HEK293 (cell line): ENCODE data around the gene GPER1.

Experiments
- CTCF ChIA-PET: fragments of 350-600 bp; formaldehyde crosslinking; extraction: SDS; loops from one replicate; lab custom pipeline; 2021; ENCODE audit warnings: antibody characterized with exemption; lab: Yijun Ruan, JAX
- POLR2A ChIA-PET: fragments of 300-600 bp; formaldehyde crosslinking; extraction: SDS; loops from one replicate; lab custom pipeline; 2020; ENCODE audit warnings: antibody characterized with exemption, inconsistent platforms; lab: Yijun Ruan, JAX
- H3K27ac ChIP-seq: fragments of 200-500 bp; sonication (Bioruptor generic); 2 replicates; pipeline ENCODE4 v1.5.1; 2014; ENCODE audit warnings: low read depth, low read length, control low read depth, inconsistent platforms; ENCODE audit errors: extremely low read depth
- H3K36me3 ChIP-seq, 2 experiments: fragments of 200-500 bp in 1 of 2; sonication (Bioruptor generic) in 1 of 2; 1 replicate in 1 of 2; 2 replicates in 1 of 2; pipeline ENCODE4 v1.5.1; 2014 to 2017; ENCODE audit warnings: inconsistent platforms in 2 of 2, low read length in 2 of 2; ENCODE audit not compliant: control insufficient read depth in 2 of 2, insufficient read depth in 1 of 2
- H3K4me1 ChIP-seq: fragments of 200-500 bp; sonication (Bioruptor generic); 2 replicates; pipeline ENCODE4 v1.5.1; 2014; ENCODE audit warnings: mild to moderate bottlenecking, low read length, inconsistent platforms; ENCODE audit not compliant: control insufficient read depth, insufficient read depth
- H3K4me3 ChIP-seq: 2 replicates; pipeline ENCODE4 v1.5.1; 2011; ENCODE audit warnings: low read depth, mild to moderate bottlenecking, control low read depth, low read length, moderate library complexity
- H3K9me3 ChIP-seq: fragments of 200-500 bp; sonication (Bioruptor generic); 2 replicates; pipeline ENCODE4 v1.5.1; 2014; ENCODE audit warnings: low read depth, low read length, inconsistent platforms; ENCODE audit not compliant: control insufficient read depth, insufficient read depth
- INSM2 ChIP-seq: fragments of 450-650 bp; formaldehyde crosslinking; IDR thresholded peaks from 2 replicates; pipeline ENCODE4 v1.5.1; 2016; ENCODE audit warnings: missing biosample characterization, missing genetic modification characterization
- KLF10 ChIP-seq: fragments of 450-650 bp; IDR thresholded peaks from 2 replicates; pipeline ENCODE4 v1.5.1; 2018; ENCODE audit warnings: missing biosample characterization, mild to moderate bottlenecking, missing genetic modification characterization
- KLF16 ChIP-seq: fragments of 450-650 bp; formaldehyde crosslinking; IDR thresholded peaks from 2 replicates; pipeline ENCODE4 v1.5.1; 2017; ENCODE audit warnings: missing biosample characterization, missing genetic modification characterization
- MEIS1 ChIP-seq: sonication (generic); formaldehyde crosslinking; IDR thresholded peaks from 2 replicates; pipeline ENCODE4 v1.8.1; 2022; ENCODE audit warnings: missing genetic modification reagents, mild to moderate bottlenecking, borderline replicate concordance
- MYNN ChIP-seq: fragments of 450-650 bp; formaldehyde crosslinking; IDR thresholded peaks from 2 replicates; pipeline ENCODE4 v1.5.1; 2016; ENCODE audit warnings: missing biosample characterization, missing genetic modification characterization, borderline replicate concordance
- SALL2 ChIP-seq: fragments of 450-650 bp; formaldehyde crosslinking; IDR thresholded peaks from 2 replicates; pipeline ENCODE4 v1.5.0; 2017; ENCODE audit warnings: missing biosample characterization, mild to moderate bottlenecking, missing genetic modification characterization, borderline replicate concordance
- SP7 ChIP-seq: fragments of 450-650 bp; formaldehyde crosslinking; IDR thresholded peaks from 2 replicates; pipeline ENCODE4 v1.5.1; 2016; ENCODE audit warnings: missing biosample characterization, missing genetic modification characterization
- ZFP37 ChIP-seq: fragments of 450-650 bp; formaldehyde crosslinking; IDR thresholded peaks from 2 replicates; pipeline ENCODE4 v1.5.1; 2016; ENCODE audit warnings: missing biosample characterization, missing genetic modification characterization
- ZNF10 ChIP-seq: fragments of 450-650 bp; formaldehyde crosslinking; IDR thresholded peaks from 2 replicates; pipeline ENCODE4 v1.5.1; 2017; ENCODE audit warnings: missing biosample characterization, missing genetic modification characterization
- ZNF157 ChIP-seq: fragments of 450-650 bp; formaldehyde crosslinking; IDR thresholded peaks from 2 replicates; pipeline ENCODE4 v1.5.1; 2016; ENCODE audit warnings: missing biosample characterization, missing genetic modification characterization
- ZNF169 ChIP-seq: fragments of 450-650 bp; formaldehyde crosslinking; IDR thresholded peaks from 2 replicates; pipeline ENCODE4 v1.5.1; 2016; ENCODE audit warnings: missing biosample characterization, missing genetic modification characterization
- ZNF510 ChIP-seq: fragments of 450-650 bp; formaldehyde crosslinking; IDR thresholded peaks from 2 replicates; pipeline ENCODE4 v1.5.1; 2018; ENCODE audit warnings: mild to moderate bottlenecking, missing genetic modification characterization, missing biosample characterization; ENCODE audit not compliant: insufficient replicate concordance
- ZNF548 ChIP-seq: fragments of 450-650 bp; formaldehyde crosslinking; IDR thresholded peaks from 2 replicates; pipeline ENCODE4 v1.5.1; 2016; ENCODE audit warnings: missing biosample characterization, missing genetic modification characterization
- ZNF558 ChIP-seq: fragments of 450-650 bp; formaldehyde crosslinking; IDR thresholded peaks from 2 replicates; pipeline ENCODE4 v1.5.1; 2016; ENCODE audit warnings: missing biosample characterization, missing genetic modification characterization
- ZNF792 ChIP-seq: fragments of 450-650 bp; formaldehyde crosslinking; IDR thresholded peaks from 2 replicates; pipeline ENCODE4 v1.5.1; 2016; ENCODE audit warnings: missing biosample characterization, missing genetic modification characterization
- TF ChIP-seq, protein P1 (sequence below): fragments of 450-650 bp; formaldehyde crosslinking; IDR thresholded peaks from 2 replicates; pipeline ENCODE4 v1.5.1; 2016; ENCODE audit warnings: missing biosample characterization, missing genetic modification characterization
- TF ChIP-seq, protein P2 (sequence below): fragments of 450-650 bp; formaldehyde crosslinking; IDR thresholded peaks from 2 replicates; pipeline ENCODE4 v1.5.1; 2017; ENCODE audit warnings: missing biosample characterization, missing genetic modification characterization
- TF ChIP-seq, protein P3 (sequence below): fragments of 450-650 bp; formaldehyde crosslinking; IDR thresholded peaks from 2 replicates; pipeline ENCODE4 v1.5.1; 2017; ENCODE audit warnings: missing biosample characterization, mild to moderate bottlenecking, missing genetic modification characterization, moderate library complexity
- TF ChIP-seq, protein P4 (sequence below): fragments of 450-650 bp; formaldehyde crosslinking; IDR thresholded peaks from 2 replicates; pipeline ENCODE4 v1.5.1; 2016; ENCODE audit warnings: missing biosample characterization, missing genetic modification characterization

Gene GPER1

GRCh38 chr7:1140476-1141104 is 52.7 kb downstream of the GPER1 start:
- no peaks in the 10 kb centered on the region for H3K36me3 ChIP-seq
- no peak for TF ChIP-seq INSM2
- TF ChIP-seq ZNF169 (tag by site-specific recombination), result no peak
- TF ChIP-seq, protein P1, sequence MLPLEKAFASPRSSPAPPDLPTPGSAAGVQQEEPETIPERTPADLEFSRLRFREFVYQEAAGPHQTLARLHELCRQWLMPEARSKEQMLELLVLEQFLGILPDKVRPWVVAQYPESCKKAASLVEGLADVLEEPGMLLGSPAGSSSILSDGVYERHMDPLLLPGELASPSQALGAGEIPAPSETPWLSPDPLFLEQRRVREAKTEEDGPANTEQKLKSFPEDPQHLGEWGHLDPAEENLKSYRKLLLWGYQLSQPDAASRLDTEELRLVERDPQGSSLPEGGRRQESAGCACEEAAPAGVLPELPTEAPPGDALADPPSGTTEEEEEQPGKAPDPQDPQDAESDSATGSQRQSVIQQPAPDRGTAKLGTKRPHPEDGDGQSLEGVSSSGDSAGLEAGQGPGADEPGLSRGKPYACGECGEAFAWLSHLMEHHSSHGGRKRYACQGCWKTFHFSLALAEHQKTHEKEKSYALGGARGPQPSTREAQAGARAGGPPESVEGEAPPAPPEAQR (tag by site-specific recombination), result no peak
- no peak for TF ChIP-seq KLF10
- no peak for TF ChIP-seq ZNF157
- TF ChIP-seq, all 188 proteins: peak for 0
- Histone ChIP-seq H3K4me3 (no peak overlapping the region), H3K4me1 (no peaks in the 10 kb centered on the region; the same call in 1 of the 2 replicates), H3K27ac (no peak overlapping the region), H3K9me3 (no peaks in the 10 kb centered on the region)
- ChIA-PET CTCF (interaction anchor here (0.6 kb wide), 1 partner anchor 97 kb away, joined by 4 read pairs; no protein-coding TSS in a partner anchor), POLR2A (interaction anchor here (1.0 kb wide), 1 partner anchor 20 kb away, joined by 9 read pairs; the partner anchor contains the start of gene ZFAND2A)

- H3K27ac ChIP-seq, result no peak overlapping the region
- TF ChIP-seq, protein P2, sequence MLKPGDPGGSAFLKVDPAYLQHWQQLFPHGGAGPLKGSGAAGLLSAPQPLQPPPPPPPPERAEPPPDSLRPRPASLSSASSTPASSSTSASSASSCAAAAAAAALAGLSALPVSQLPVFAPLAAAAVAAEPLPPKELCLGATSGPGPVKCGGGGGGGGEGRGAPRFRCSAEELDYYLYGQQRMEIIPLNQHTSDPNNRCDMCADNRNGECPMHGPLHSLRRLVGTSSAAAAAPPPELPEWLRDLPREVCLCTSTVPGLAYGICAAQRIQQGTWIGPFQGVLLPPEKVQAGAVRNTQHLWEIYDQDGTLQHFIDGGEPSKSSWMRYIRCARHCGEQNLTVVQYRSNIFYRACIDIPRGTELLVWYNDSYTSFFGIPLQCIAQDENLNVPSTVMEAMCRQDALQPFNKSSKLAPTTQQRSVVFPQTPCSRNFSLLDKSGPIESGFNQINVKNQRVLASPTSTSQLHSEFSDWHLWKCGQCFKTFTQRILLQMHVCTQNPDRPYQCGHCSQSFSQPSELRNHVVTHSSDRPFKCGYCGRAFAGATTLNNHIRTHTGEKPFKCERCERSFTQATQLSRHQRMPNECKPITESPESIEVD (tag by site-specific recombination), result no peak
- TF ChIP-seq MYNN (tag by site-specific recombination), result no peak
- ChIA-PET CTCF (interaction anchor here (0.6 kb wide), 1 partner anchor 41 kb away, joined by 3 read pairs; no protein-coding TSS in a partner anchor), POLR2A (no interaction called here)
- no peaks in the 10 kb centered on the region; the same call in 1 of the 2 replicates for H3K4me1 ChIP-seq
- H3K36me3 ChIP-seq, result no peaks in the 10 kb centered on the region
- no peak overlapping the region for H3K4me3 ChIP-seq
- no peaks in the 10 kb centered on the region for H3K9me3 ChIP-seq
Observed at GRCh38 chr7:1141651-1142050, 53.7 kb downstream of the GPER1 start.

GRCh38 chr7:1142051-1142635 is 54.2 kb downstream of the GPER1 start:
- H3K4me3 ChIP-seq, result no peak overlapping the region
- no peaks in the 10 kb centered on the region for H3K9me3 ChIP-seq
- ChIA-PET CTCF (interaction anchor here (0.6 kb wide), 2 partner anchors 9 to 150 kb away, joined by 3 read pairs; no protein-coding TSS in a partner anchor), POLR2A (no interaction called here)
- H3K27ac ChIP-seq, result no peak overlapping the region
- H3K4me1 ChIP-seq, result no peaks in the 10 kb centered on the region; the same call in 1 of the 2 replicates
- no peaks in the 10 kb centered on the region for H3K36me3 ChIP-seq
- TF ChIP-seq ZNF558 (no peak), ZNF510 (no peak), MEIS1 (no peak), ZNF10 (tag by site-specific recombination) (no peak), MYNN (tag by site-specific recombination) (no peak), ZFP37 (no peak), KLF16 (tag by site-specific recombination) (no peak), SP7 (tag by site-specific recombination) (no peak), SALL2 (no peak), ZNF792 (tag by site-specific recombination) (no peak), ZNF548 (tag by site-specific recombination) (no peak)
- TF ChIP-seq, protein P3, sequence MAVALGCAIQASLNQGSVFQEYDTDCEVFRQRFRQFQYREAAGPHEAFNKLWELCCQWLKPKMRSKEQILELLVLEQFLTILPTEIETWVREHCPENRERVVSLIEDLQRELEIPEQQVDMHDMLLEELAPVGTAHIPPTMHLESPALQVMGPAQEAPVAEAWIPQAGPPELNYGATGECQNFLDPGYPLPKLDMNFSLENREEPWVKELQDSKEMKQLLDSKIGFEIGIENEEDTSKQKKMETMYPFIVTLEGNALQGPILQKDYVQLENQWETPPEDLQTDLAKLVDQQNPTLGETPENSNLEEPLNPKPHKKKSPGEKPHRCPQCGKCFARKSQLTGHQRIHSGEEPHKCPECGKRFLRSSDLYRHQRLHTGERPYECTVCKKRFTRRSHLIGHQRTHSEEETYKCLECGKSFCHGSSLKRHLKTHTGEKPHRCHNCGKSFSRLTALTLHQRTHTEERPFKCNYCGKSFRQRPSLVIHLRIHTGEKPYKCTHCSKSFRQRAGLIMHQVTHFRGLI (tag by site-specific recombination), result no peak
- TF ChIP-seq, protein P4, sequence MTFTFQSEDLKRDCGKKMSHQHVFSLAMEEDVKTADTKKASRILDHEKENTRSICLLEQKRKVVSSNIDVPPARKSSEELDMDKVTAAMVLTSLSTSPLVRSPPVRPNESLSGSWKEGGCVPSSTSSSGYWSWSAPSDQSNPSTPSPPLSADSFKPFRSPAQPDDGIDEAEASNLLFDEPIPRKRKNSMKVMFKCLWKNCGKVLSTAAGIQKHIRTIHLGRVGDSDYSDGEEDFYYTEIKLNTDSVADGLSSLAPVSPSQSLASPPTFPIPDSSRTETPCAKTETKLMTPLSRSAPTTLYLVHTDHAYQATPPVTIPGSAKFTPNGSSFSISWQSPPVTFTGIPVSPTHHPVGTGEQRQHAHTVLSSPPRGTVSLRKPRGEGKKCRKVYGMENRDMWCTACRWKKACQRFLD (tag by site-specific recombination), result no peak
